ENCODE results near the gene MTCL3.

Gene MTCL3

DNA sequence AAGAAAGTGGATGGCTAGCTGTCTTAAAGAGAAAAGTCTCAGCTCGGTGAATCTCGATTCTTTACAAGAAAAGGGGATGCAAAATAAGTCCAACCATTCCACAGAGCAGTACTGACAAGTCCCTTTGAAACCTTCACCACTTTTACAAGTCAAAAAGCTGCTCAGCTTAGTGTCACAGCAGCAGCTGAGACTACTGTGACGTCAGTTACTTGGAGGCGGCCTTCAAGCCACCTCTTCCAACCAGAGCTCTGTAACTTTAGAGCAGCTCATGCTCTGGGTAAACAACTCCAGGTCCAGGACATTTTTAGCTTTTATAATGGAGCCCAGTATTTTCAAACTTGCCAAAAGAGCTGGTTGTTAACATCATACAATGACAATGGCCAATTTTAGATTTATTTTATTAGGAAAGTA, 59.9 kb downstream of the MTCL3 start, which contains the start of gene KIAA0408:
TSS of gene KIAA0408 (minus strand) at position 159 of the 411 bp plus-strand sequence. CDS start 5,408 bp downstream, outside the sequence.
- H3K4me3 ChIP-seq (ENCODE audit: low read length) = peak within 1 kb of the TSS; percentile 33
- peak; percentile 67 for DNase-seq (ENCODE audit: low read depth)
- TF ChIP-seq, protein P1, sequence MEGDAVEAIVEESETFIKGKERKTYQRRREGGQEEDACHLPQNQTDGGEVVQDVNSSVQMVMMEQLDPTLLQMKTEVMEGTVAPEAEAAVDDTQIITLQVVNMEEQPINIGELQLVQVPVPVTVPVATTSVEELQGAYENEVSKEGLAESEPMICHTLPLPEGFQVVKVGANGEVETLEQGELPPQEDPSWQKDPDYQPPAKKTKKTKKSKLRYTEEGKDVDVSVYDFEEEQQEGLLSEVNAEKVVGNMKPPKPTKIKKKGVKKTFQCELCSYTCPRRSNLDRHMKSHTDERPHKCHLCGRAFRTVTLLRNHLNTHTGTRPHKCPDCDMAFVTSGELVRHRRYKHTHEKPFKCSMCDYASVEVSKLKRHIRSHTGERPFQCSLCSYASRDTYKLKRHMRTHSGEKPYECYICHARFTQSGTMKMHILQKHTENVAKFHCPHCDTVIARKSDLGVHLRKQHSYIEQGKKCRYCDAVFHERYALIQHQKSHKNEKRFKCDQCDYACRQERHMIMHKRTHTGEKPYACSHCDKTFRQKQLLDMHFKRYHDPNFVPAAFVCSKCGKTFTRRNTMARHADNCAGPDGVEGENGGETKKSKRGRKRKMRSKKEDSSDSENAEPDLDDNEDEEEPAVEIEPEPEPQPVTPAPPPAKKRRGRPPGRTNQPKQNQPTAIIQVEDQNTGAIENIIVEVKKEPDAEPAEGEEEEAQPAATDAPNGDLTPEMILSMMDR (conservative IDR thresholded peaks at IDR 0.05; ENCODE audit: low read length) = no peak

DNA sequence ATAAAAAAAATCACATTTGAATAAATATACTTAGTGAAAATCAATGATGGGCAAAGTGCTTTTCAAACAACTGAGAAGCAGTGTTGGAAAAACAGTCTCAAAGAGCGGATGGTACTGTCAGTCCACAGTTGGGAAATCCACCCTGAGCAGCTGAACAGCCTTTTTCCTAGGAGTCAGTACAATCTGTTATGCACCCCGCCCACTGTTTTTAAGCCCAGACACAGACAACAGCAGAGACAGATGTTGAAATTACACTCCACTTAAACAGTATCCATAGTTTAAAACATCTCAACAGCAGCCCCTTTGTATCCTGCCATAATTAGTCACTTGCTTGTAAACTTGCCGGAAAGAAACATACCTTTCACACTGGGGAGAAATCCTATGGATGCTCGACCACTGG, 60.3 kb downstream of the MTCL3 start:
- TF ChIP-seq, protein P1 (conservative IDR thresholded peaks at IDR 0.05; ENCODE audit: low read length) = no peak
- DNase-seq (ENCODE audit: low read depth) = peak; percentile 70
- H3K4me3 ChIP-seq (ENCODE audit: low read length) = peak overlapping the region; percentile 33

DNA sequence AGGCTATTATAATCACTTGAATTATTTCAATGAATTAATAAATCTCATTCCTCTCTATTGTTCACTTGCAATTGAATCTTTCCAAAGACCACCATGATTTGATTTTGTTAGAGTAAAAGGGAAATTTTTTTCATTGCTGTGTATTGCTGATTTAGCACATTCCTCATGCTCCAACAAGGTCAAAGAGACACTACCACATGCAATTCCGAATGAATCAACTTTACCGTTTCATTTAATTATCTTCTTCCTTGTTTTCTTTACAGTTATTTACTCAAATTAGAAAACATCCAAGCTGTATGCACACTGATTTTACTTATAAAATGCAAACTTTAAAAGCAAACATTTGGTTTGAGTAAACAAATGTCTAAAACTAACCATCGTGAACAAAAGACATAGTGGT, 60.9 kb downstream of the MTCL3 start:
- H3K4me3 ChIP-seq (ENCODE audit: low read length) = no peak overlapping the region
- TF ChIP-seq, protein P1 (conservative IDR thresholded peaks at IDR 0.05; ENCODE audit: low read length) = no peak
- DNase-seq (ENCODE audit: low read depth) = no peak

DNA sequence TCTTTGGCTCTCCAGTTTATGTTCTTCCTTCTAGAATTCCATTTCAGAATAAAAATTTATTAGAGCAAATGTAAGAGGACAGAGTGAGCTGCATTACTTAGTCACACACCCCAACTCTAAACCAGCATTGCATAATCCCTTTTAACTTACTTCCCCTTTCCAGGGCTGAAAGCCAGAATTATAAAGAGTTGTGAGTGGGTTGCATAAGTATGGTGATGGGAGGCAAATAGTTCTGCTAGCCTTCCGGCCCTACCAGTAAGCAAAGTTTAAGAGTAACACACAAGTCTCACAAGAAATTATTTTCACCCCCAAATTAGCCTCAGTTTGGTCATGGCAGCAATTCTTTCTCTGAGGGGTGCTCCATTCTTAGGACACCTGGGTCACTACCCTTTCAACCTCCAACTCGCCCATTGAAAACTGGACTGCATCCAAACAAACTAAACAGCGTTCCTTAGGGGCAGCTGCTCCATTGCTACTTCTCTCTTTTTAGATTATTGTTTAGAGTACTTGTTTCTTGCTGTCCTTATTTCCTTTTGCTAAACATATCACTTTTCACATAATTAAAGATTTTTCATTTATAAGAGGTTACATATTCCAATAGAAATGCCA, 61.6 kb downstream of the MTCL3 start:
- TF ChIP-seq, protein P1 (conservative IDR thresholded peaks at IDR 0.05; ENCODE audit: low read length) = no peak
- no peak overlapping the region for H3K4me3 ChIP-seq (ENCODE audit: low read length)
- peak; percentile 84 for DNase-seq (ENCODE audit: low read depth)

DNA sequence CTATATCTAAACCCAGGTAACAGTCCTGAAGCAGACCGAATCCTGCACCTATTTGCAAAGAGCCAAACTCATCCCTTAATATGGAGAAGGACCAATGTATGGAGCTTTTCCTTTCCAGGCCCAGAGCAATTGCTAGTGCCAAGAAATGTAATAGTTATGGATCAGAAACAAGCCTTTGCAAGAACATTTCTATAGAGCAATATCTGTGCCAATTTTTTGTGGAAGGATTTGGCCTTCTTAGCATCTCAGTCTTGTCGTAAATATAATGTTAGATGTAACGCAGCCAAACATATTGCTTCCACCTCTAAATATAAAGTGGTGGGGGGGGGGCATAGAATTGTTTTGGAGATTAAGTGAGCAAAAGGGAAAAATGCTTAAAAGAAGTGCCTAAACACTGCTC, 62.7 kb downstream of the MTCL3 start:
- TF ChIP-seq, protein P1 (conservative IDR thresholded peaks at IDR 0.05; ENCODE audit: low read length) = no peak
- DNase-seq (ENCODE audit: low read depth) = no peak
- no peak overlapping the region for H3K4me3 ChIP-seq (ENCODE audit: low read length)

DNA sequence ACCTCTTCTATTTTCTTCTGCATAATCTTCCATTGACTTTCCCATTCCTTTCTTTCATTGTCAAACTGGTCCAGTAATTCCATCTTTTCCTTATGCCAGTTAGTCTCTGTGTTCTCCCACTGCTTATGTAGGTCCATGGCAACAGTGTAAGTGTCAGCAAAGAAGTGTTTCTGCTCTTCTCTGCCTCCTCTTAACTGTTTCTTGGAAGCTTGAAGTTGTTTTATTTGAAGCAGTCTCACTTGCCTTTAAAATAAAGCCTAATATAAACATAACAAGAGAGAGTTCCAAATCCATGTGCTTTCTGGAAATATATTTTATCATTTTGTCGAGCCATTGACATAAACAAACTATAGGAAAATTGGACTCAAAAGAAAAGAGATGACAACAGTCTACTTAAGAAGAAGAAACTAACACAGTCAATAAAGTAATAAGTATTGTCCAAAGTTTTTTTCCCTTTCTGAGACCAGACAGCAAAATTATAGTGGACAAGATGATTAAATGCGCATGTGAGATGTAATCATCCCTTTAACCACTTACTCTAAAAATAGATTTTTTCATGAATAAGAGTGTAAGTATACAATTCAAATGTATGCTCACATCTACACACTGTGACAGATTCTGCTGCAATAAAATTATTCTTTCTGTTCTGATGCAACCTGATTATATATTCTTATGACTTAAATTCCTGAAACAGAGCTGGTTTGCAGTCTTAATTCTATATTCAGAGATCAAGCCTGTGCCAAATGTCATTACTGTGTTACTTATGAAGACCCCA, 65.1 kb downstream of the MTCL3 start:
- H3K4me3 ChIP-seq (ENCODE audit: low read length) = no peak overlapping the region
- no peak for DNase-seq (ENCODE audit: low read depth)
- TF ChIP-seq, protein P1 (conservative IDR thresholded peaks at IDR 0.05; ENCODE audit: low read length) = no peak

DNA sequence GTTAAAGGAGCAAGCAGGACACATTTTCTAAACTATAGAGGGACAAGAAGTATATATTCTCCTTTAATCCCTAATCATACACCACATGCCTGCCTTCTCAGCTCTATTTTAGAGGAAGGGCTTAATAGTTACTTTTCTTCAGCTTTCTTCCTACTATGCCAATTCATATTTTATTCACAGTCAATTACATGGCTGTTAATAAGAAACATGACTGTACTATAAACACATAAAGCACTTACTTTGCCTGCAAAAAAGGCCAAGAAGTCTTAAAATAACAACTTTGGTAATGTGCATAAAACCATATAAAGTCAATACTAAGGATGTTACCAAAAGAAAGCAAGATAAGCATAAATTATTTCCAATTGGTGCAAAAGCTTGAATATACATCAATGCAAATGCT, 66.3 kb downstream of the MTCL3 start:
- TF ChIP-seq, protein P1 (conservative IDR thresholded peaks at IDR 0.05; ENCODE audit: low read length) = no peak
- no peak overlapping the region for H3K4me3 ChIP-seq (ENCODE audit: low read length)
- no peak for DNase-seq (ENCODE audit: low read depth)

All from AG10803 (cell line).